HEK293 (cell line): ENCODE data around the gene TRIP11.

ENCODE experiments used
- CTCF ChIA-PET: fragments of 350-600 bp; formaldehyde crosslinking; extraction: SDS; loops from one replicate; lab custom pipeline; 2021; ENCODE audit warnings: antibody characterized with exemption; lab: Yijun Ruan, JAX
- POLR2A ChIA-PET: fragments of 300-600 bp; formaldehyde crosslinking; extraction: SDS; loops from one replicate; lab custom pipeline; 2020; ENCODE audit warnings: antibody characterized with exemption, inconsistent platforms; lab: Yijun Ruan, JAX
- H3K27ac ChIP-seq: fragments of 200-500 bp; sonication (Bioruptor generic); 2 replicates; pipeline ENCODE4 v1.5.1; 2014; ENCODE audit warnings: low read depth, low read length, control low read depth, inconsistent platforms; ENCODE audit errors: extremely low read depth
- H3K36me3 ChIP-seq, 2 experiments: fragments of 200-500 bp in 1 of 2; sonication (Bioruptor generic) in 1 of 2; 1 replicate in 1 of 2; 2 replicates in 1 of 2; pipeline ENCODE4 v1.5.1; 2014 to 2017; ENCODE audit warnings: inconsistent platforms in 2 of 2, low read length in 2 of 2; ENCODE audit not compliant: control insufficient read depth in 2 of 2, insufficient read depth in 1 of 2
- H3K4me1 ChIP-seq: fragments of 200-500 bp; sonication (Bioruptor generic); 2 replicates; pipeline ENCODE4 v1.5.1; 2014; ENCODE audit warnings: mild to moderate bottlenecking, low read length, inconsistent platforms; ENCODE audit not compliant: control insufficient read depth, insufficient read depth
- H3K4me3 ChIP-seq: 2 replicates; pipeline ENCODE4 v1.5.1; 2011; ENCODE audit warnings: low read depth, mild to moderate bottlenecking, control low read depth, low read length, moderate library complexity
- H3K9me3 ChIP-seq: fragments of 200-500 bp; sonication (Bioruptor generic); 2 replicates; pipeline ENCODE4 v1.5.1; 2014; ENCODE audit warnings: low read depth, low read length, inconsistent platforms; ENCODE audit not compliant: control insufficient read depth, insufficient read depth
- MEIS1 ChIP-seq: sonication (generic); formaldehyde crosslinking; IDR thresholded peaks from 2 replicates; pipeline ENCODE4 v1.8.1; 2022; ENCODE audit warnings: missing genetic modification reagents, mild to moderate bottlenecking, borderline replicate concordance
- ZBTB48 ChIP-seq: fragments of 450-650 bp; formaldehyde crosslinking; IDR thresholded peaks from 2 replicates; pipeline ENCODE4 v1.5.1; 2016; ENCODE audit warnings: missing biosample characterization, missing genetic modification characterization
- ZNF157 ChIP-seq: fragments of 450-650 bp; formaldehyde crosslinking; IDR thresholded peaks from 2 replicates; pipeline ENCODE4 v1.5.1; 2016; ENCODE audit warnings: missing biosample characterization, missing genetic modification characterization
- ZNF202 ChIP-seq: fragments of 450-650 bp; formaldehyde crosslinking; IDR thresholded peaks from 2 replicates; pipeline ENCODE4 v1.5.1; 2016; ENCODE audit warnings: missing biosample characterization, missing genetic modification characterization, borderline replicate concordance
- ZNF214 ChIP-seq: fragments of 450-650 bp; formaldehyde crosslinking; IDR thresholded peaks from 2 replicates; pipeline ENCODE4 v1.5.1; 2017; ENCODE audit warnings: missing biosample characterization, mild to moderate bottlenecking, missing genetic modification characterization, borderline replicate concordance
- ZNF239 ChIP-seq: fragments of 450-650 bp; formaldehyde crosslinking; IDR thresholded peaks from 2 replicates; pipeline ENCODE4 v1.5.1; 2016; ENCODE audit warnings: missing biosample characterization, missing genetic modification characterization
- ZNF24 ChIP-seq: fragments of 450-650 bp; formaldehyde crosslinking; IDR thresholded peaks from 2 replicates; pipeline ENCODE4 v1.5.1; 2016; ENCODE audit warnings: missing biosample characterization, missing genetic modification characterization
- ZNF391 ChIP-seq: fragments of 450-650 bp; formaldehyde crosslinking; IDR thresholded peaks from 2 replicates; pipeline ENCODE4 v1.5.1; 2016; ENCODE audit warnings: low read depth, missing biosample characterization, missing genetic modification characterization, borderline replicate concordance
- ZNF416 ChIP-seq: fragments of 450-650 bp; formaldehyde crosslinking; IDR thresholded peaks from 2 replicates; pipeline ENCODE4 v1.5.1; 2016; ENCODE audit warnings: missing biosample characterization, missing genetic modification characterization
- ZNF501 ChIP-seq: fragments of 450-650 bp; formaldehyde crosslinking; IDR thresholded peaks from 2 replicates; pipeline ENCODE4 v1.5.1; 2016; ENCODE audit warnings: missing biosample characterization, missing genetic modification characterization
- ZNF555 ChIP-seq: fragments of 450-650 bp; formaldehyde crosslinking; conservative IDR thresholded peaks from 2 replicates; pipeline ENCODE4 v1.5.1; 2017; ENCODE audit warnings: missing biosample characterization, mild to moderate bottlenecking, missing genetic modification characterization, inconsistent platforms
- ZNF654 ChIP-seq: fragments of 450-650 bp; formaldehyde crosslinking; IDR thresholded peaks from 2 replicates; pipeline ENCODE4 v1.5.1; 2016; ENCODE audit warnings: low read depth, missing biosample characterization, missing genetic modification characterization
- ZNF670 ChIP-seq: fragments of 450-650 bp; formaldehyde crosslinking; IDR thresholded peaks from 2 replicates; pipeline ENCODE4 v1.5.1; 2016; ENCODE audit warnings: missing biosample characterization, missing genetic modification characterization, low read depth
- TF ChIP-seq, protein P1 (sequence below): fragments of 450-650 bp; formaldehyde crosslinking; IDR thresholded peaks from 2 replicates; pipeline ENCODE4 v1.5.1; 2016; ENCODE audit warnings: missing biosample characterization, missing genetic modification characterization, borderline replicate concordance
- TF ChIP-seq, protein P2 (sequence below): fragments of 450-650 bp; formaldehyde crosslinking; IDR thresholded peaks from 2 replicates; pipeline ENCODE4 v1.5.1; 2016; ENCODE audit warnings: missing biosample characterization, missing genetic modification characterization
- TF ChIP-seq, protein P3 (sequence below): fragments of 450-650 bp; formaldehyde crosslinking; IDR thresholded peaks from 2 replicates; pipeline ENCODE4 v1.5.1; 2016; ENCODE audit warnings: missing biosample characterization, missing genetic modification characterization, borderline replicate concordance

Gene TRIP11

GRCh38 chr14:91931478-91932088, 108.3 kb downstream of the TRIP11 start:
- Histone ChIP-seq H3K36me3 (peaks cover 0 to 11% of the 10 kb centered on the region in 2 experiments; a peak in 1 of 3 replicates), H3K27ac (no peak overlapping the region), H3K4me1 (no peaks in the 10 kb centered on the region), H3K9me3 (no peaks in the 10 kb centered on the region), H3K4me3 (no peak overlapping the region)
- POLR2A ChIA-PET, result no interaction called here
- CTCF ChIA-PET, result no interaction called here
- no peak for TF ChIP-seq ZNF239
- no peak for TF ChIP-seq ZNF654 (tag by site-specific recombination)
- TF ChIP-seq ZNF501 (tag by site-specific recombination), result no peak
- TF ChIP-seq, protein P1, sequence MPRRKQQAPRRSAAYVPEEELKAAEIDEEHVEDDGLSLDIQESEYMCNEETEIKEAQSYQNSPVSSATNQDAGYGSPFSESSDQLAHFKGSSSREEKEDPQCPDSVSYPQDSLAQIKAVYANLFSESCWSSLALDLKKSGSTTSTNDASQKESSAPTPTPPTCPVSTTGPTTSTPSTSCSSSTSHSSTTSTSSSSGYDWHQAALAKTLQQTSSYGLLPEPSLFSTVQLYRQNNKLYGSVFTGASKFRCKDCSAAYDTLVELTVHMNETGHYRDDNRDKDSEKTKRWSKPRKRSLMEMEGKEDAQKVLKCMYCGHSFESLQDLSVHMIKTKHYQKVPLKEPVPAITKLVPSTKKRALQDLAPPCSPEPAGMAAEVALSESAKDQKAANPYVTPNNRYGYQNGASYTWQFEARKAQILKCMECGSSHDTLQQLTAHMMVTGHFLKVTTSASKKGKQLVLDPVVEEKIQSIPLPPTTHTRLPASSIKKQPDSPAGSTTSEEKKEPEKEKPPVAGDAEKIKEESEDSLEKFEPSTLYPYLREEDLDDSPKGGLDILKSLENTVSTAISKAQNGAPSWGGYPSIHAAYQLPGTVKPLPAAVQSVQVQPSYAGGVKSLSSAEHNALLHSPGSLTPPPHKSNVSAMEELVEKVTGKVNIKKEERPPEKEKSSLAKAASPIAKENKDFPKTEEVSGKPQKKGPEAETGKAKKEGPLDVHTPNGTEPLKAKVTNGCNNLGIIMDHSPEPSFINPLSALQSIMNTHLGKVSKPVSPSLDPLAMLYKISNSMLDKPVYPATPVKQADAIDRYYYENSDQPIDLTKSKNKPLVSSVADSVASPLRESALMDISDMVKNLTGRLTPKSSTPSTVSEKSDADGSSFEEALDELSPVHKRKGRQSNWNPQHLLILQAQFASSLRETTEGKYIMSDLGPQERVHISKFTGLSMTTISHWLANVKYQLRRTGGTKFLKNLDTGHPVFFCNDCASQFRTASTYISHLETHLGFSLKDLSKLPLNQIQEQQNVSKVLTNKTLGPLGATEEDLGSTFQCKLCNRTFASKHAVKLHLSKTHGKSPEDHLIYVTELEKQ (tag by site-specific recombination), result no peak
- TF ChIP-seq ZNF24 (tag by site-specific recombination), result no peak
- TF ChIP-seq, protein P2, sequence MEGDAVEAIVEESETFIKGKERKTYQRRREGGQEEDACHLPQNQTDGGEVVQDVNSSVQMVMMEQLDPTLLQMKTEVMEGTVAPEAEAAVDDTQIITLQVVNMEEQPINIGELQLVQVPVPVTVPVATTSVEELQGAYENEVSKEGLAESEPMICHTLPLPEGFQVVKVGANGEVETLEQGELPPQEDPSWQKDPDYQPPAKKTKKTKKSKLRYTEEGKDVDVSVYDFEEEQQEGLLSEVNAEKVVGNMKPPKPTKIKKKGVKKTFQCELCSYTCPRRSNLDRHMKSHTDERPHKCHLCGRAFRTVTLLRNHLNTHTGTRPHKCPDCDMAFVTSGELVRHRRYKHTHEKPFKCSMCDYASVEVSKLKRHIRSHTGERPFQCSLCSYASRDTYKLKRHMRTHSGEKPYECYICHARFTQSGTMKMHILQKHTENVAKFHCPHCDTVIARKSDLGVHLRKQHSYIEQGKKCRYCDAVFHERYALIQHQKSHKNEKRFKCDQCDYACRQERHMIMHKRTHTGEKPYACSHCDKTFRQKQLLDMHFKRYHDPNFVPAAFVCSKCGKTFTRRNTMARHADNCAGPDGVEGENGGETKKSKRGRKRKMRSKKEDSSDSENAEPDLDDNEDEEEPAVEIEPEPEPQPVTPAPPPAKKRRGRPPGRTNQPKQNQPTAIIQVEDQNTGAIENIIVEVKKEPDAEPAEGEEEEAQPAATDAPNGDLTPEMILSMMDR (tag by site-specific recombination), result no peak
- no peak for TF ChIP-seq ZNF391
- no peak for TF ChIP-seq ZNF202 (tag by site-specific recombination)

GRCh38 chr14:91929700-91930099, 110.2 kb downstream of the TRIP11 start:
- no peak for TF ChIP-seq ZNF416 (tag by site-specific recombination)
- TF ChIP-seq ZNF214 (tag by site-specific recombination), result no peak
- TF ChIP-seq ZNF157 (tag by site-specific recombination), result no peak
- no peak for TF ChIP-seq ZBTB48 (tag by site-specific recombination)
- TF ChIP-seq MEIS1 (CRISPR knock-in tag), result no peak
- no peak for TF ChIP-seq ZNF670 (tag by site-specific recombination)
- TF ChIP-seq, protein P3, sequence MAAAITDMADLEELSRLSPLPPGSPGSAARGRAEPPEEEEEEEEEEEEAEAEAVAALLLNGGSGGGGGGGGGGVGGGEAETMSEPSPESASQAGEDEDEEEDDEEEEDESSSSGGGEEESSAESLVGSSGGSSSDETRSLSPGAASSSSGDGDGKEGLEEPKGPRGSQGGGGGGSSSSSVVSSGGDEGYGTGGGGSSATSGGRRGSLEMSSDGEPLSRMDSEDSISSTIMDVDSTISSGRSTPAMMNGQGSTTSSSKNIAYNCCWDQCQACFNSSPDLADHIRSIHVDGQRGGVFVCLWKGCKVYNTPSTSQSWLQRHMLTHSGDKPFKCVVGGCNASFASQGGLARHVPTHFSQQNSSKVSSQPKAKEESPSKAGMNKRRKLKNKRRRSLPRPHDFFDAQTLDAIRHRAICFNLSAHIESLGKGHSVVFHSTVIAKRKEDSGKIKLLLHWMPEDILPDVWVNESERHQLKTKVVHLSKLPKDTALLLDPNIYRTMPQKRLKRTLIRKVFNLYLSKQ (tag by site-specific recombination), result no peak
- no peak for TF ChIP-seq ZNF555 (tag by site-specific recombination)
- no peaks in the 10 kb centered on the region for H3K4me1 ChIP-seq
- H3K36me3 ChIP-seq, result no peaks in the 10 kb centered on the region
- CTCF ChIA-PET, result interaction anchor here (0.7 to 1.0 kb wide), 3 partner anchors 18 to 620 kb away, joined by 4 to 5 read pairs (median 4); no protein-coding TSS in a partner anchor
- H3K27ac ChIP-seq, result no peak overlapping the region
- no peak overlapping the region for H3K4me3 ChIP-seq
- POLR2A ChIA-PET, result no interaction called here
- no peaks in the 10 kb centered on the region for H3K9me3 ChIP-seq
